IMR-90 (cell line): ENCODE measurements around the gene LIN37. TPM values are rescaled to one million over a fixed set of nuclear protein-coding genes. Genes with fewer than 3 reads are reported as not detected.

Experiments
- ATAC-seq: fragments of 200-7000 bp; cut with Tn5 transposase; 2 replicates; pipeline ENCODE4 v1.9.1; 2020; ENCODE audit warnings: low read depth, mild to moderate bottlenecking, moderate library complexity
- BruUV-seq: library from RNA; stranded (reverse); fragments of 400-500 nt; replicated peaks from 2 replicates; lab custom pipeline; 2021; lab: Mats Ljungman, UMichigan
- CTCF ChIA-PET: fragments of 300-600 bp; formaldehyde crosslinking; extraction: SDS; loops from one replicate; lab custom pipeline; 2021; ENCODE audit warnings: antibody characterized with exemption; lab: Yijun Ruan, JAX
- POLR2A ChIA-PET: fragments of 300-600 bp; sonication (Branson Sonifier 250); formaldehyde crosslinking; loops from one replicate; lab custom pipeline; 2022; ENCODE audit warnings: antibody characterized with exemption; ENCODE audit not compliant: unreplicated experiment; lab: Charles Lee
- DNase-seq: peaks from one replicate; pipeline ENCODE4 v3.0.0; 2013
- H2AFZ ChIP-seq: replicated peaks from 2 replicates; pipeline ENCODE3; 2013; ENCODE audit warnings: low read length, mild to moderate bottlenecking; ENCODE audit not compliant: poor library complexity
- H2AK5ac ChIP-seq: 2 replicates; pipeline ENCODE4 v1.6.1; 2013; ENCODE audit warnings: low read depth, low read length, inconsistent platforms
- H2AK9ac ChIP-seq: replicated peaks from 2 replicates; pipeline ENCODE3; 2013; ENCODE audit warnings: mild to moderate bottlenecking, low read depth, low read length, moderate library complexity; ENCODE audit not compliant: poor library complexity
- H2BK120ac ChIP-seq: 2 replicates; pipeline ENCODE4 v1.6.1; 2013; ENCODE audit warnings: low read depth, low read length, inconsistent platforms
- H2BK15ac ChIP-seq: 3 replicates; pipeline ENCODE4 v1.6.1; 2013; ENCODE audit warnings: low read depth, low read length, inconsistent platforms
- H2BK20ac ChIP-seq: 2 replicates; pipeline ENCODE4 v1.6.1; 2013; ENCODE audit warnings: low read depth, mild to moderate bottlenecking, inconsistent platforms, low read length, moderate library complexity
- H2BK5ac ChIP-seq: 2 replicates; pipeline ENCODE4 v1.6.1; 2013; ENCODE audit warnings: mild to moderate bottlenecking, low read depth, low read length, inconsistent platforms; ENCODE audit not compliant: poor library complexity, severe bottlenecking
- H3K14ac ChIP-seq: replicated peaks from 2 replicates; pipeline ENCODE4 v1.6.1; 2013; ENCODE audit warnings: low read depth, low read length, inconsistent platforms
- H3K18ac ChIP-seq: 2 replicates; pipeline ENCODE4 v1.6.1; 2013; ENCODE audit warnings: low read depth, low read length, control low read depth
- H3K23ac ChIP-seq: 2 replicates; pipeline ENCODE4 v1.6.1; 2013; ENCODE audit warnings: low read depth, low read length, inconsistent platforms
- H3K27ac ChIP-seq: 2 replicates; pipeline ENCODE4 v1.5.1; 2013; ENCODE audit warnings: mild to moderate bottlenecking, control low read depth, low read length; ENCODE audit not compliant: insufficient read depth
- H3K27me3 ChIP-seq: 2 replicates; pipeline ENCODE4 v1.6.1; 2013; ENCODE audit warnings: low read length; ENCODE audit not compliant: control insufficient read depth, insufficient read depth
- H3K36me3 ChIP-seq: 2 replicates; pipeline ENCODE4 v1.6.1; 2013; ENCODE audit warnings: low read length, mixed read lengths; ENCODE audit not compliant: control insufficient read depth, insufficient read depth
- H3K4ac ChIP-seq: 2 replicates; pipeline ENCODE4 v1.6.1; 2013; ENCODE audit warnings: low read depth, low read length, inconsistent platforms
- H3K4me1 ChIP-seq: 2 replicates; pipeline ENCODE4 v1.6.1; 2013; ENCODE audit warnings: low read length, mixed read lengths; ENCODE audit not compliant: control insufficient read depth, insufficient read depth
- H3K4me2 ChIP-seq: 2 replicates; pipeline ENCODE4 v1.6.1; 2013; ENCODE audit warnings: low read depth, mild to moderate bottlenecking, control low read depth, low read length, moderate library complexity
- H3K4me3 ChIP-seq: 2 replicates; pipeline ENCODE4 v1.5.1; 2013; ENCODE audit warnings: low read depth, mild to moderate bottlenecking, control low read depth, low read length, moderate library complexity; ENCODE audit not compliant: insufficient read depth
- H3K56ac ChIP-seq: 2 replicates; pipeline ENCODE4 v1.6.1; 2013; ENCODE audit warnings: low read length, inconsistent platforms; ENCODE audit not compliant: insufficient read depth; ENCODE audit errors: extremely low read depth
- H3K79me1 ChIP-seq, 2 experiments: 2 replicates each; pipeline ENCODE4 v1.6.1; 2013; ENCODE audit warnings: low read length in 2 of 2, inconsistent platforms in 1 of 2, low read depth in 1 of 2
- H3K9ac ChIP-seq: 2 replicates; pipeline ENCODE4 v1.6.1; 2013; ENCODE audit warnings: low read depth, low read length, control low read depth
- H3K9me1 ChIP-seq: 2 replicates; pipeline ENCODE4 v1.6.1; 2013; ENCODE audit warnings: low read length, inconsistent platforms; ENCODE audit not compliant: insufficient read depth
- H3K9me3 ChIP-seq: 2 replicates; pipeline ENCODE4 v1.6.1; 2013; ENCODE audit warnings: low read length; ENCODE audit not compliant: control insufficient read depth, insufficient read depth
- H4K20me1 ChIP-seq: 2 replicates; pipeline ENCODE4 v1.6.1; 2013; ENCODE audit warnings: low read length, inconsistent platforms; ENCODE audit not compliant: insufficient read depth
- H4K5ac ChIP-seq: 2 replicates; pipeline ENCODE4 v1.6.1; 2013; ENCODE audit warnings: mild to moderate bottlenecking, low read depth, low read length, control low read depth
- H4K8ac ChIP-seq, 2 experiments: 2 replicates each; pipeline ENCODE4 v1.6.1; 2013; ENCODE audit warnings: low read depth in 2 of 2, low read length in 2 of 2, control low read depth in 1 of 2, inconsistent platforms in 1 of 2
- H4K91ac ChIP-seq: 2 replicates; pipeline ENCODE4 v1.6.1; 2013; ENCODE audit warnings: low read depth, low read length, inconsistent platforms; ENCODE audit not compliant: insufficient read depth
- CEBPB ChIP-seq: IDR thresholded peaks from 2 replicates; pipeline ENCODE4 v1.6.1; 2012; ENCODE audit warnings: low read depth, low read length, improper control_type of control experiment
- CHD1 ChIP-seq: IDR thresholded peaks from 2 replicates; pipeline ENCODE4 v1.6.1; 2012; ENCODE audit warnings: low read depth, low read length, improper control_type of control experiment
- FOS ChIP-seq: fragments of 150-350 bp; IDR thresholded peaks from 2 replicates; pipeline ENCODE4 v1.6.1; 2016; ENCODE audit warnings: low read depth, low read length
- MAFK ChIP-seq: IDR thresholded peaks from 2 replicates; pipeline ENCODE4 v1.6.1; 2012; ENCODE audit warnings: low read depth, low read length, improper control_type of control experiment
- MAZ ChIP-seq: IDR thresholded peaks from 2 replicates; pipeline ENCODE4 v1.6.1; 2012; ENCODE audit warnings: low read depth, mild to moderate bottlenecking, low read length, improper control_type of control experiment, moderate library complexity, borderline replicate concordance
- MXI1 ChIP-seq: IDR thresholded peaks from 2 replicates; pipeline ENCODE4 v1.6.1; 2012; ENCODE audit warnings: low read depth, mild to moderate bottlenecking, low read length, moderate library complexity, borderline replicate concordance
- NFE2L2 ChIP-seq: fragments of 150-350 bp; IDR thresholded peaks from 2 replicates; pipeline ENCODE4 v1.6.1; 2016; ENCODE audit warnings: low read depth, mild to moderate bottlenecking, low read length
- RCOR1 ChIP-seq: IDR thresholded peaks from 2 replicates; pipeline ENCODE4 v1.6.1; 2012; ENCODE audit warnings: mild to moderate bottlenecking, low read length, improper control_type of control experiment; ENCODE audit not compliant: insufficient replicate concordance
- RFX5 ChIP-seq: IDR thresholded peaks from 2 replicates; pipeline ENCODE4 v1.8.0; 2012; ENCODE audit warnings: low read depth, mild to moderate bottlenecking, low read length, moderate library complexity
- SMC3 ChIP-seq: fragments of 150-350 bp; IDR thresholded peaks from 2 replicates; pipeline ENCODE4 v1.6.1; 2016; ENCODE audit warnings: low read depth, mild to moderate bottlenecking, antibody characterized with exemption, low read length, moderate library complexity
- WGBS, 2 experiments: methylation state at CpG; one replicate each; pipeline versions ENCODE4 v1.1.5 to v1.1.7; 2013; ENCODE audit warnings: missing lambda C conversion rate in 2 of 2; ENCODE audit not compliant: insufficient read length in 1 of 2; ENCODE audit errors: extremely low coverage in 2 of 2; 5-methylcytosine and 5-hydroxymethylcytosine counted together
- dilution Hi-C: fragments of 300-500 bp; cut with HindIII; formaldehyde crosslinking; loops from one replicate; pipeline ENCODE4 v1.14.3; 2018; ENCODE audit warnings: low sequenced_read_pairs; ENCODE audit not compliant: unreplicated experiment
- in situ Hi-C: fragments of 300-500 bp; cut with MboI; formaldehyde crosslinking; loops from 3 replicates; pipeline ENCODE4 v1.14.3; 2019; ENCODE audit warnings: low sequenced_read_pairs, inconsistent platforms, mixed read lengths
- intact Hi-C: fragments of 100-400 bp; cut with micrococcal nuclease; formaldehyde crosslinking; loops from 2 replicates; pipeline ENCODE4 v1.10.0; 2022
- polyA plus RNA-seq, 3 experiments: library from polyadenylated mRNA; depleted of rRNA; stranded (reverse); fragments of >200 nt; gene quantifications; 2 replicates each; pipeline ENCODE4 v1.2.3, GENCODE V29; 2012; ENCODE audit warnings: low replicate concordance in 1 of 3
- total RNA-seq: library from RNA; depleted of rRNA; stranded (reverse); fragments of >200 nt; gene quantifications from 2 replicates; pipeline ENCODE4 v1.2.3, GENCODE V29; 2012
- TF ChIP-seq, protein P1 (sequence below): fragments of 150-350 bp; IDR thresholded peaks from 2 replicates; pipeline ENCODE4 v1.6.1; 2017; ENCODE audit warnings: mild to moderate bottlenecking, antibody characterized with exemption, low read length, low read depth

LIN37 gene
- total and polyA plus RNA-seq, 2 of the 4 experiments (the other 2 are of a cell fraction), result 12.7 to 23.1 TPM

- no peak overlapping the region for H3K14ac ChIP-seq
- H3K4me1 ChIP-seq, result no peaks in the 10 kb centered on the region
- H3K18ac ChIP-seq, result no peak overlapping the region
- no peak overlapping the region for H4K5ac ChIP-seq
- no peak overlapping the region for H3K4me3 ChIP-seq
- BruUV-seq, result no TSS peak
- no peaks in the 10 kb centered on the region for H4K20me1 ChIP-seq
- H2AK9ac ChIP-seq, result no peak overlapping the region
- in situ Hi-C loops, result no loop called here
- no peaks in the 10 kb centered on the region for H3K36me3 ChIP-seq
- no peak overlapping the region for H2AFZ ChIP-seq
- 83% methylated on average over 4 of the region's 7 CpGs; no CpG with 5 or more reads in 1 of the 2 experiments for WGBS, 2 experiments
- H2AK5ac ChIP-seq, result no peak overlapping the region
- ATAC-seq (no peak), DNase-seq (no peak)
- no peak overlapping the region for H4K8ac ChIP-seq
- no peak overlapping the region for H3K56ac ChIP-seq
- no peak overlapping the region for H2BK120ac ChIP-seq
- H3K4ac ChIP-seq, result no peak overlapping the region
- H2BK15ac ChIP-seq, result no peak overlapping the region
- H3K27ac ChIP-seq, result no peak overlapping the region
- H3K9ac ChIP-seq, result no peak overlapping the region
- no peak for TF ChIP-seq MAZ
- TF ChIP-seq RCOR1, result no peak
- TF ChIP-seq RFX5, result no peak
- TF ChIP-seq, protein P1, sequence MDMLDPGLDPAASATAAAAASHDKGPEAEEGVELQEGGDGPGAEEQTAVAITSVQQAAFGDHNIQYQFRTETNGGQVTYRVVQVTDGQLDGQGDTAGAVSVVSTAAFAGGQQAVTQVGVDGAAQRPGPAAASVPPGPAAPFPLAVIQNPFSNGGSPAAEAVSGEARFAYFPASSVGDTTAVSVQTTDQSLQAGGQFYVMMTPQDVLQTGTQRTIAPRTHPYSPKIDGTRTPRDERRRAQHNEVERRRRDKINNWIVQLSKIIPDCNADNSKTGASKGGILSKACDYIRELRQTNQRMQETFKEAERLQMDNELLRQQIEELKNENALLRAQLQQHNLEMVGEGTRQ, result no peak
- TF ChIP-seq MAFK, result no peak
- no peak for TF ChIP-seq CHD1
- TF ChIP-seq SMC3, result no peak
- no peak for TF ChIP-seq FOS
- no peak for TF ChIP-seq MXI1
- TF ChIP-seq CEBPB, result no peak
- TF ChIP-seq NFE2L2, result no peak
- no peaks in the 10 kb centered on the region for H3K79me1 ChIP-seq
- H3K4me2 ChIP-seq, result no peak overlapping the region
- no peaks in the 10 kb centered on the region for H3K9me3 ChIP-seq
- dilution Hi-C loops, result no loop called here
- no peak overlapping the region for H2BK5ac ChIP-seq
- POLR2A ChIA-PET, result no interaction called here
- CTCF ChIA-PET, result no interaction called here
- intact Hi-C loops, result no loop called here
- H3K23ac ChIP-seq, result no peak overlapping the region
- H3K9me1 ChIP-seq, result no peaks in the 10 kb centered on the region
- H2BK20ac ChIP-seq, result no peak overlapping the region
- no peak overlapping the region for H4K91ac ChIP-seq
- peaks cover 27% of the 10 kb centered on the region for H3K27me3 ChIP-seq
Measured at GRCh38 chr19:35793381-35794165, 45.2 kb downstream of the LIN37 start.
